ENCODE measurements around the gene PTPN3.

Gene PTPN3

DNA sequence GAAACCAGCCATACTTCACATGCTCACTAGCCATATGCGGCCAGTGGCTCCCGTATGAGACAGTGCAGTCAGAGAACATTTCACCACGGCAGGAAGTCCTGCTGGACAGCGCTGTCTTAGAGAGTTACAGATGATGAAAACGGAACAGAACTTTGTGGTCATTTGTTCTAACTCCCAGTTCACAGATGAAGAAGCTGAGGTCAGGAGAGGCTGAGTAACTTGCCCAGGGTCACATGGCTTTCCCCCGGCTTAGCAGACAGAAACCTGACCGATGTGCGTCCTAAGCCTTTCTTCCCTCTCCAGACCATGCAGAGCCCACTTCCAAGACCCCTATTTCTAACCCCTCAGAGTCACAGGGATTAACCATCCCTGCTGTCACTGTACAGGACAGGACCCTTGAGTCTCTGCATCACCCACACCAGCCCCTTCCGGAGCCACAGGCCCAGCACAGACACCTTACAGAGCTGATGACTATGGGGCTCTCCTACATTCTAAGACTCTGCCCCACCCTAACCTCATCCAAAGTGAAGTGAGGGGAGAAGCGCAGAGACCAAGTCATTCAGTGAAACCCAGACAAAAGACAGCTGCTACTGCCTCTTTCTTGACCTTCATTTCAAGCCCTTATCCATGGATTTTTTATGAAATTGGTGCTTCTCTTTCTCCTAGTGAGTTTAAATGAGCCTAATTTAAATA, 86.9 kb downstream of the PTPN3 start:
- no peak overlapping the region for H3K27ac ChIP-seq
- TF ChIP-seq ZFX (IDR thresholded peaks at IDR 0.05), result no peak

DNA sequence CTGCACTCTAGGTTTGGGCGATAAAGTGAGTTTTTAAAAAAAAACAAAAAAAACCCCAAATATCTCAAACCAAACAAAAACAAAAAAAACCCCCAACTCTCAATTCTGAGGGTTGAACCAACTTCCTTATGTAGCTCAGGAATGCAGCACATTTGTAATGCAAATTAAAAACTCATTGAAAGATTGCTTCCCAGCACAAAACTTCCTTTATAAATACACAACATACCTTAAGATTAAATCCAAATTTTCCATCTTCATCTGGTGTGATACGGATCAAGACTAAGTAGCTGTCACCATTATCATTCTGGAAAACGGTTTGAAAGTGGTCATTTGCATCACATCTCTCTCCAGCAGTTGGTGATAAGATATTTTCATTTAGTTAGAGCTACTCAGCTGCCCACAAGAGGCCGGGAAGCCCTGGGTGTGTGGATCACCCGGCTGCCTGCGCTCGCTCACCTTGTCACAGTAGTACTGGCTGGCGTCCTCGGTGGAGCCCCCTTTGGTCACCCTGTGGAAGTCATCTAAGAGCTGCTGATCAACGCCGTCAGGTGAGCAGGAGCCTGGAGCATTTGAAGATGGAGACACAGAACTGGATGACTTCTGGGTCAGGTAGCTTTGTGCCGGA, 88.2 kb downstream of the PTPN3 start:
- TF ChIP-seq, protein P1, sequence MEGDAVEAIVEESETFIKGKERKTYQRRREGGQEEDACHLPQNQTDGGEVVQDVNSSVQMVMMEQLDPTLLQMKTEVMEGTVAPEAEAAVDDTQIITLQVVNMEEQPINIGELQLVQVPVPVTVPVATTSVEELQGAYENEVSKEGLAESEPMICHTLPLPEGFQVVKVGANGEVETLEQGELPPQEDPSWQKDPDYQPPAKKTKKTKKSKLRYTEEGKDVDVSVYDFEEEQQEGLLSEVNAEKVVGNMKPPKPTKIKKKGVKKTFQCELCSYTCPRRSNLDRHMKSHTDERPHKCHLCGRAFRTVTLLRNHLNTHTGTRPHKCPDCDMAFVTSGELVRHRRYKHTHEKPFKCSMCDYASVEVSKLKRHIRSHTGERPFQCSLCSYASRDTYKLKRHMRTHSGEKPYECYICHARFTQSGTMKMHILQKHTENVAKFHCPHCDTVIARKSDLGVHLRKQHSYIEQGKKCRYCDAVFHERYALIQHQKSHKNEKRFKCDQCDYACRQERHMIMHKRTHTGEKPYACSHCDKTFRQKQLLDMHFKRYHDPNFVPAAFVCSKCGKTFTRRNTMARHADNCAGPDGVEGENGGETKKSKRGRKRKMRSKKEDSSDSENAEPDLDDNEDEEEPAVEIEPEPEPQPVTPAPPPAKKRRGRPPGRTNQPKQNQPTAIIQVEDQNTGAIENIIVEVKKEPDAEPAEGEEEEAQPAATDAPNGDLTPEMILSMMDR (conservative IDR thresholded peaks at IDR 0.05), result no peak; the same call in 1 of the 2 replicates
- TF ChIP-seq ZFX (IDR thresholded peaks at IDR 0.05), result no peak

DNA sequence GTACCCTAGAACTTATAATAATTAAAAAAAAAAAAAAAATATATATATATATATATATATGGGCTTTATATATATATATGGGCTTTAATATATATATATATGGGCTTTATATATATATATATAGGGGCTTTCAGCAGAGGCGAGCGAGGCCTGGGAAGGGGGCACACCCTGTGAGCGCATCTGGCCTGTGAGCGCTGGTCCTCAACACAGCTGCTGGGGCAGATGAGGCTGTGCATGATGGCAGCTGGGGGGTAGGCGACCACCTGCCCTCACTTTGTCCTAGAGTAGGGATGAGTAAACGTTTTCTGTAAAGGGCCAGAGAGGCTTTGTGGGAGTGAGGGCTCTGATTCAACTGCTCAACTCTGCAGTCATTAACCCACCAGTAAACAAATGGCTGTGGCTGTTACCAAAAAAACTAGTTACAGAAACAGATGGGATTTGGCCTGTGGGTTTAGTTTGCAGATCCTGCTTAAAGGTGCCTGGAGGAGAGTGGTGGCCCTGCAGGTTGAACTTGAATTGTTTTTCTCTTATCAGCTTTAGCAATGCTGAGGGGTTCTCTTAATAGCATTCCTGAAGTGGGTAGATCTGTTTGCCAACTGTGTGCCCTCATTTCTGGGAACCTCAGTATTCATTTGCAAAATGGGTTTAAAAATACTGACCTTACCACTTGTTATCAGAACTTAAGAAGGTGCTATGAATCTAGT, 89.2 kb downstream of the PTPN3 start:
- H3K27ac ChIP-seq, result no peak overlapping the region
- TF ChIP-seq, protein P1 (conservative IDR thresholded peaks at IDR 0.05), result no peak
- no peak for TF ChIP-seq ZFX (IDR thresholded peaks at IDR 0.05)

More for the DNA sequence above, 88.2 kb downstream of the PTPN3 start:
- no peak overlapping the region for H3K27ac ChIP-seq

DNA sequence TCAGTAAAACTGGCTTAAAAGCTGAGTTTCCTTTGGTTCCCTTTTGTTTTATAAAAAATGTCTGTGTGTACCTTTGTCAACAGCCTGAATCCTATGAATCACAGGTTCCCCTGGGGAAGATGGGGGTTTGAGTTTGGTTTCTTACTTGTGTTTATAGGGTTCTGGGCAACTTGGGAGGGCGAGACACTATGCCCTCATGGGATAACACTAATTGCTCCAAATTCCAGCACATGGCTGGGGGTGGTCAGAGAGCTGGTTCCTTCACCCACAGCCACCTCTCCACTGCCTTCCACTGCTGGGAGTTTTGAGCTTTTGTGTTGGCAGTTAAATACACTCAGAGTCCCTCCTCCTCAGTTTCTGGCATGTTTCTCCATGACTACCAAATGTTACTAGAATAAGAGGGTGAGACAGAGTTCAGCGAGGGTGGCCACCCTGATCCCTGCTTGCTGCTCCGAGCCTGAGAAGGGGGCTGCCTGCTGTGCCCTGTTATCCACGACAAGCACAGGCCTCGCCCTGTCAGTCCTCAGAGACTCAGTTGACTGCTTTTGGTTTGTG, 94.3 kb downstream of the PTPN3 start:
- no peak overlapping the region for H3K27ac ChIP-seq
- no peak for TF ChIP-seq ZFX (IDR thresholded peaks at IDR 0.05)
- TF ChIP-seq, protein P1 (conservative IDR thresholded peaks at IDR 0.05), result no peak

DNA sequence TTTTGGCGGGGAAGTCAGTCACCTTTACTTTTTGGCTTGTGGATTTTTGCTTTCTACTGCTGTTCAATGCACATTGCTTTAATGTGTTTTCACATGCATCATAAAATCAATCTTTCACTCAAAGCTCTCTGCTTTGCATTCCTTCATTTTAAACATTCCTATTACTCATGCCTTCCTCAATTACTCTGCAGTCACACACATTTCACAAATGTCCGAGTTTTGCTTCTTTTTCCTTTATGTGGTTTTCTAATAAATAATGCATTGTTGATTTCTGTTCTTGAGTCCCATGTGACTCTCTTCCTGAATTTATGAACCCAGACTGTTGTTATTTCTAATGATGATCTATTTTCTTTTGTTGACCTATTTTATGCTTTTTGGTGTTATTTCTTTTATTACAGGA, 95.0 kb downstream of the PTPN3 start:
- no peak overlapping the region for H3K27ac ChIP-seq
- TF ChIP-seq ZFX (IDR thresholded peaks at IDR 0.05), result no peak
- TF ChIP-seq, protein P1 (conservative IDR thresholded peaks at IDR 0.05), result no peak

DNA sequence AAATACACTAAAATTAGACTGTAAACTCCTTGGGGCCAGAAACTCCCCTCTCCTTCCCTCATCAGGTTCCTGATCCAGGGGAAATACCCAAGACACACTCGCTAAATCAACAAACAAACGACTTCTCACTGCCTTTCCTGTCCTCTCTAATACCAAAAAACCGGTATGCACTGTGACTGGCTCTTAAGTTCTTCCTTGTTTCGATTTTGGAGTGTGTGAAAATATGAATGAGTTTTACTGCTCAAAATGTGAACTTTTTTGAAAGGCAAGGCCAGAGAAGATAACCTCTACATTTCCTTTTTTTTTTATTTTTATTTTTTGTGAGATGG, 96.2 kb downstream of the PTPN3 start:
- H3K27ac ChIP-seq, result no peak overlapping the region
- no peak for TF ChIP-seq ZFX (IDR thresholded peaks at IDR 0.05)
- TF ChIP-seq, protein P1 (conservative IDR thresholded peaks at IDR 0.05), result no peak

DNA sequence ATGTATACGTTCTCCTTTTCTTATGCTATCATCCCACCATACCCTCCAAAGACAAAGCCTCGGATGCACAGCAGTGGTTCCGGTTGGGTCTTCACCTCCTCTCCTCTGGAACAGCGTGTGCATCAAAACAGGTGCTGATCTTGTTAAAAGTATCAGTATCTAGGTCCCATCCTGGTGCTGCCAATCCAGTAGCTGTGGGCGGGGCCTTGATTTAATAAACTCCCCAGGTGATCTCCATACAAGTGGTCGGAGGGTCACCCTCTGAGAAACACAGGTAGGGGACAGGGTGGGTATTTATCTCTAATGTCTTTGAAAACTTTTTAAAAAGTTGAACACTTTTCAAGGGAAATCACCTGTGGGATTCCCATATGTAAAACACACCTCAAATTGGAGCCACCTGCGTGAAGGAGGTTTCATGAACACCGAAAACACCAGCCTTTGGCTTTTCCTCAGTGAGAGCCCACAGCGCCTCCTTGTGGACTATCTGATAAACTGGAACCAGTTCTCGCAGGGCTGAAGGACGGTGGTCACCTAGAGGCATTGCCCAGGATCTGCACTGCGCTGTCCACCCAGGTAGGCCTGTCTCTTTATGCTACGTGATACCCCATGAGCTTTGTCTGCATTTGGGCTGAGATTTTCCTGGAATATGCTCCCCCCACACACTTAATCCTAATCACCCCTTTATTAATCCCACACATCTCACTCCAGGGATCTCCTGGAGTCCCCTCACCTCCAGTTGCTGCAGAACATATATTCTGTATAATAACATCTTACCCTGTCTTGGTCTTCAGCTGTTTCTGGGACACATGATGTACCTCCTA, 96.7 kb downstream of the PTPN3 start:
- H3K27ac ChIP-seq, result no peak overlapping the region
- no peak for TF ChIP-seq ZFX (IDR thresholded peaks at IDR 0.05)
- TF ChIP-seq, protein P1 (conservative IDR thresholded peaks at IDR 0.05), result peak; percentile 95

Data from C4-2B (cell line).